ENCODE results near the gene BLCAP.

DNA sequence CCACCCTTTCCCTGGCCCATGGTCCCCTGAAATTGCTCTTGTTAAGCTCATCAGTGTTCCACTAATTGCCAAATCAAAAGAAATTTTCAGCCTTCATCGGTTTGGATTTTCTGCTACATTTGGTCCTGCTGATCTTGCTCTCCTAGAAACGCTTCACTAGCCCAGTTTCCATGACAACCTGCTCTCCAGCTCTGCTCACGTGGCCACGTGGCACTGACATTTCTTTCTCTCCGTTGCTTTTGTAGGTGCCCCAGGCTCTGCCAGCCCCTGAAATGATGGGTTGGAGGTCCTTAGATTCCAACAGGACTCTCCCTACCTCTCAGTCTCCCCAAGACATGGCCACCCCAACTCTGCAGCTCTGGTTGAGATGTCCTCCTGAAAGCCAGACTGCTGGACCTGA, 52.4 kb downstream of the BLCAP start:
- TF ChIP-seq CTCF (conservative IDR thresholded peaks at IDR 0.05; ENCODE audit: low read depth, low read length) (no peak), RCOR1 (IDR thresholded peaks at IDR 0.05; ENCODE audit: insufficient replicate concordance, low read length) (no peak), MXI1 (IDR thresholded peaks at IDR 0.05; ENCODE audit: borderline replicate concordance, low read depth, low read length) (no peak), USF2 (IDR thresholded peaks at IDR 0.05; ENCODE audit: low read depth, low read length) (no peak), ELK1 (IDR thresholded peaks at IDR 0.05; ENCODE audit: borderline replicate concordance, low read depth, low read length) (no peak), POLR2A (IDR thresholded peaks at IDR 0.05; ENCODE audit: low read depth, low read length) (no peak), MAFK (IDR thresholded peaks at IDR 0.05; ENCODE audit: low read depth, low read length) (no peak), FOS (IDR thresholded peaks at IDR 0.05; ENCODE audit: low read depth, low read length) (no peak), CEBPB (IDR thresholded peaks at IDR 0.05; ENCODE audit: low read depth, low read length) (no peak), MAZ (IDR thresholded peaks at IDR 0.05; ENCODE audit: borderline replicate concordance, low read depth, low read length) (no peak), CHD1 (IDR thresholded peaks at IDR 0.05; ENCODE audit: low read depth, low read length) (no peak), SMC3 (IDR thresholded peaks at IDR 0.05; ENCODE audit: low read depth, low read length) (no peak), RAD21 (IDR thresholded peaks at IDR 0.05; ENCODE audit: low read length) (no peak), RFX5 (IDR thresholded peaks at IDR 0.05; ENCODE audit: low read depth, low read length) (no peak)
